Activated naive CD4-positive, alpha-beta T cell treated with anti-CD3 and anti-CD28 coated beads for 36 hours (primary cell): ENCODE measurements around the gene PREX1. TPM values are rescaled to one million over a fixed set of nuclear protein-coding genes. Genes with fewer than 3 reads are reported as not detected.
A peak's percentile ranks its signal among the peaks of the same experiment; 100 is the strongest.

ENCODE experiments used
- CTCF ChIA-PET: fragments of 350-600 bp; sonication (Branson Sonifier 250); formaldehyde crosslinking; loops from one replicate; lab custom pipeline; 2021; ENCODE audit warnings: antibody characterized with exemption; lab: Charles Lee
- DNase-seq: peaks from one replicate; pipeline ENCODE4 v3.0.0-alpha.2; 2020
- H3K27ac Mint-ChIP-seq: one replicate; pipeline ENCODE4 v1.8.0; 2021; ENCODE audit warnings: mild to moderate bottlenecking, mixed read lengths
- H3K27me3 Mint-ChIP-seq: one replicate; pipeline ENCODE4 v1.8.0; 2021; ENCODE audit warnings: low read depth, mixed read lengths
- H3K36me3 Mint-ChIP-seq: one replicate; pipeline ENCODE4 v1.8.0; 2021; ENCODE audit warnings: low read depth, mixed read lengths
- H3K4me1 Mint-ChIP-seq: one replicate; pipeline ENCODE4 v1.8.0; 2021; ENCODE audit warnings: low read depth, mixed read lengths
- H3K4me3 Mint-ChIP-seq: one replicate; pipeline ENCODE4 v1.8.0; 2021; ENCODE audit warnings: mild to moderate bottlenecking, moderate library complexity, mixed read lengths
- H3K9me3 Mint-ChIP-seq: one replicate; pipeline ENCODE4 v1.8.0; 2021; ENCODE audit warnings: mixed read lengths
- intact Hi-C: fragments of 100-400 bp; cut with micrococcal nuclease; formaldehyde crosslinking; loops from one replicate; pipeline ENCODE4 v1.15.1; 2023
- total RNA-seq, 2 experiments: library from RNA; stranded (reverse); gene quantifications; one replicate each; pipeline ENCODE4 v1.2.3, GENCODE V29; 2021

Gene PREX1
- total RNA-seq, 2 experiments from 2014 or later = 43.7 to 44.2 TPM

DNA sequence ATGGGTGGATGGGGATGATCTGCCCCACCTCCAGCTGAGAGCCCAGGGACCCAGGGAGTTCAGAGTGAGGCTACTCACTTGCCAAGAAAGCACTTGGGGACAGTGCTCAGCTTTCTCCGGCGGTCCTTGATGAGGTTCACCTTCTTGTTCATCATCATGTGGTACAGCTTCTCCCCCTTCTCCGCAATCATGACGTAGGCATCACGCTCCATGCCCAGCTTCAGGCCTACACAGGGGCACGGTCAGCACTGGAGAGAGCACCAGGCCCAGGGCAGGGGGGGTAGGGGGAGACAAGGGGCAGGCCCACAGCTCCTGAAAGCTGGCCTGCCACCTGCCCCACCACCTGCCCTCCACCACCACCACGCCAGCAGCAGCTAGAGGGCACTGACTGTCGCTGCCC is 139.2 kb downstream of the PREX1 start:
- H3K36me3 Mint-ChIP-seq = peaks cover 7% of the 10 kb centered on the region
- intact Hi-C loops = no loop called here
- no peaks in the 10 kb centered on the region for H3K27me3 Mint-ChIP-seq
- no peak overlapping the region for H3K4me3 Mint-ChIP-seq
- H3K4me1 Mint-ChIP-seq = no peaks in the 10 kb centered on the region
- no peaks in the 10 kb centered on the region for H3K9me3 Mint-ChIP-seq
- CTCF ChIA-PET = interaction anchor here (0.6 kb wide), 1 partner anchor 79 kb away, joined by 6 read pairs; no protein-coding TSS in a partner anchor
- no peak for DNase-seq
- no peak overlapping the region for H3K27ac Mint-ChIP-seq

DNA sequence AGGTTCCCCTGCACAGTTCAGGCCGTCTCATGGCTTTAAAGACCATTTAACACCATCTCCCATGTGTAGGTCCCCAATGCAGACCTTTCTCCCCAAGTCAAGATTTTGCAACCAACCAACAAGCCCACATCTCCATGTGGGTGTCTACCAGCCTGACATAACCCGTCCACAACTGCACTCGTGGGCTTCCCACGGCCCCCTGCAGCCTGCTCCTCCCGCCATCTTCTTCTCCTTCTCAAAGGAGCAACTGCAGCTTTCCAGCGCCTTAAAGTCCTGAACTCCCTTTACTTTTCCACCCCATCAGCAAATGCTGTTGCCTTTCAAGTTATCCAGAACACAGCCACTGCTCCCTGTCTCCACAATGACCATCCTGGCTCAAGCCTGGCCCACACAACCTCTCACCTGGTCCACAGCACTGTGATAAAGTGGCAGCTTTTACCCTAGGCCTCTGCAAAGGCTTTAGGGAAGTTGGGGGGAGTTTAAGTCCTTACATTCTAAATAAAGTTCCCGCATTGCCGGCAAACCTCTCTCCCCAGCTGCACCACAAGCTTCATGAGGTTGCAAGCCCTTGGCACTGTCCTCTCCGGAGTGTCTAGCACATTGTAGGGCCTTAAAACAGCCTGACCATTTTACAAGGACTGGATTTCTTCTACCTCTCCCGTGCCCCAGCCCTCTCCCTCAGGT is 140.5 kb downstream of the PREX1 start:
- intact Hi-C loops = no loop called here
- Mint-ChIP-seq H3K27me3 (no peaks in the 10 kb centered on the region), H3K36me3 (peaks cover 7% of the 10 kb centered on the region), H3K4me1 (no peaks in the 10 kb centered on the region), H3K4me3 (no peak overlapping the region), H3K9me3 (no peaks in the 10 kb centered on the region), H3K27ac (peak overlapping the region; percentile 10)
- CTCF ChIA-PET = no interaction called here
- DNase-seq = no peak

DNA sequence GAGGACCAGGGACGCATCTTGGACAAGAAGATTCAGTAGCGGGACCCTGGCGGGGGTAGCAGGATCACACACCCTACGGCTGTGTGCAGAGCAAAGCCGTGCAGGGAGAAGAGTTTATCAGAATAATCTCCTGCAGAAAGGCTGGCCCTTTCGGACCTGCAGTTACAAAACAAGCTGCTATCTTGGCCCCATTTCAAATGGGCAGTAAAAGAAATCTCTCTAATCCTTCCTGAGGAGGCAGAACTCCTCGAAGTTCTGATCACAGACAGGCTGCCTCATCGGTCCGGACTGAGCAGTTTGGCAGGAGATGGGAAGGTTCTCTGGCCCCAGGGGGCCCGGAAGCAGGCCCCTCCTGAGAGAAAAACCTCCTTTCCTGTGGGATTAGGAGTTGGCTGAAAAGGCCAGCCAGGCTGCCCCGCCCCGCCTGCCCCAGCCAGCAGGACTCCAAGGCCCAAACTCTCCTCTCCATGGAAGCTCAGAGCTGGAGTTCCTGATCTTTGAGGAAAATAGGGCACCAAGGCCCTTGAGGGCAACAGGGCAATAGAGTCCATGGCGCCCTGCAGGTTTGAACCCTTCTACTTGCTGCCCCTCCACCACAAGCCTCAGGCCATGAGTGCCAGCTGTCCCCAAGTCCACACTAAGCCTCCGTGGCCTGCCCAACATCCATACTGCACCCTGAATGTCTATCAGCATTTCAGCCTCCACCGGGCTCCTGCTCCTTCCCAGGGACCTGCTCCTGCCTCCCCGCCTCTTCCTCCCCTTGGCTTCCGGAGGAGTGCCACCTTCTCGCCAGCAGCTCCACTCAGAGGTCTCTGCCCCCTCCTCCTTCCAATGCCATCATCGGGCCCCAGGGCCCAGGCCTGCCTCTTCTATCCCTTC is 141.3 kb downstream of the PREX1 start:
- Mint-ChIP-seq H3K9me3 (no peaks in the 10 kb centered on the region), H3K4me1 (no peaks in the 10 kb centered on the region), H3K36me3 (peaks cover 7% of the 10 kb centered on the region), H3K27me3 (no peaks in the 10 kb centered on the region), H3K4me3 (no peak overlapping the region), H3K27ac (peak overlapping the region; percentile 10)
- CTCF ChIA-PET = interaction anchor here (4.0 kb wide), 1 partner anchor 29 kb away, joined by 11 read pairs; no protein-coding TSS in a partner anchor
- intact Hi-C loops = no loop called here
- DNase-seq = no peak

DNA sequence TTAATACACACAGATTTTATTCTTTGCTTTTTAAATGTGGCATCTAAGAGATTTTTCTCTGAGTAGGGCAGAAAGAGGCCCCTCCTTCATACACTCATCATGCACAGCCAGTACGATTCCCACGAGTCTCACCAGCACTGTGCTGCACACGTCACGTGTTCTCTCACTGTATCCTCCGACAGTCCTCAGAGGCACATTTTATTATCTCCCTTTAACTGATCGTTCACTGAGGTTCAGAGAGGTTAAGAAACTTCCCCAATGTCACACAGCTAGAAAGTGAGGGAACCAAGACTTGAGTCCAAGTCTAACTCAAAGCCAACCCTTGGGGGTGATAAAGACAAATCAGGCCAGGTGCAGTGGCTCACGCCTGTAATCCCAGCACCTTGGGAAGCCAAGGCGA is 142.5 kb downstream of the PREX1 start:
- H3K27me3 Mint-ChIP-seq = no peaks in the 10 kb centered on the region
- intact Hi-C loops = no loop called here
- H3K9me3 Mint-ChIP-seq = no peaks in the 10 kb centered on the region
- CTCF ChIA-PET = interaction anchor here (4.0 kb wide), 1 partner anchor 28 kb away, joined by 11 read pairs; no protein-coding TSS in a partner anchor
- peaks cover 7% of the 10 kb centered on the region for H3K36me3 Mint-ChIP-seq
- H3K4me1 Mint-ChIP-seq = no peaks in the 10 kb centered on the region
- H3K27ac Mint-ChIP-seq = no peak overlapping the region
- no peak overlapping the region for H3K4me3 Mint-ChIP-seq
- no peak for DNase-seq

DNA sequence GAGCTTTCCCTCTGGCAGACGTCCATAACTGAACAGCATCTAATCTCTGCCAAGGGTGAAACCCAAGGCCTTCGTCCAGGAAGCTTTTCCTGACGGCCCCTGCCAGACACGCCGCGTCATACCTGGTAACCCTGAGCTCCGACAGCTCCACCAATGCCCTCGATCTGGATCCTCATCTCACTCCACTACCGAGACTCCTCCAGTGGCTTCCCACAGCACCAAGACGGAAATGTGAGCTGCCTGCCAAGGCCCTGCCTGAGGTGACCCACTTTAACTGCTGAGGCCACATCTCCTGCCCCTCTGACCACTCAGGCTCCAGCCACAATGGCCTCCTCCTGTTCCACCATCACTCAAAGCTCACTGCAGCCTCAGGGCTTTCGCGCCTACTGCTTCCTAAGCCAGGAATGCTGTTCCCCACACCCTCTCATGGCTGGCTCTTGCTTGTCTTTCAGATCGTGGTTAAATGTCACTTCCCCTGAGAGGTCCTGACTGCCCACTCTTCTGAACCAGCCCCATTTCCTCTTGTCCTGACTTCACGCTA is 143.2 kb downstream of the PREX1 start:
- no peak for DNase-seq
- intact Hi-C loops = no loop called here
- peaks cover 7% of the 10 kb centered on the region for H3K36me3 Mint-ChIP-seq
- H3K4me1 Mint-ChIP-seq = no peaks in the 10 kb centered on the region
- no peak overlapping the region for H3K27ac Mint-ChIP-seq
- H3K4me3 Mint-ChIP-seq = no peak overlapping the region
- no peaks in the 10 kb centered on the region for H3K27me3 Mint-ChIP-seq
- CTCF ChIA-PET = interaction anchor here (1.1 to 4.0 kb wide), 2 partner anchors 16 to 27 kb away, joined by 3 to 11 read pairs; no protein-coding TSS in a partner anchor
- no peaks in the 10 kb centered on the region for H3K9me3 Mint-ChIP-seq

DNA sequence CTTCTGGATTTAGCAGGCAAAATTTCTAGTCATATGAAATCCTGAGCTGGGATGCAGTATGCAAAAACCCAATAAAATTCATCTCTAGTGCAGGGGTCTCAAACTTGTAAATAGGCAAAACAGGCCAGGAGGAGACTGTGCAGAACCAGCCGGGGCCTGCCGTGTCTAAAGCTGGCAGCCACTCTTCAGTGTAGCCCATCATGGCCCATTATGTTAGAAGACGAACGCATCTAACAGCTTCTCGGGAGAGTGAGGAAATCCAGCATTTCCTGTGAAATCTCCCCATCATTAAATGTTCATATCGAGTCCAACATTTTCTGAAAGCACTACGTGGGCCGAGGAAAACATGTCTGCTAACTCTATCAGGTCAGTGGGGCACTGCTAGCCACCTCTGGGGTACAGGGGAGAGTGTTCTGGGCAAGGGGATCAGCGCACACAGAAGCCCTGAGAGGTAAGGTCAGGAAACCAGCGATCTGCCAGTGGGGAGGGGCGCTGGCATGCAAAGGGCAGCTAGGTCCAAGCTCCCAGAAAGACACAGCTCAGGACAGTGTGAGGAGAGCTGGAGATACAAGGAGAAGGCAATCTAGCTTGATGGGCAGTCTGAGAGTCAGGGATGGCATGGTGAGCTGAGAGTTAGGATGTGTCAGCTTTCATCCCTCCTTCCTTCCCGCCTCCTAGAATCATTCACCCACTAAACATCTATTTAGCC is 144.2 kb downstream of the PREX1 start:
- Mint-ChIP-seq H3K4me1 (no peaks in the 10 kb centered on the region), H3K9me3 (no peaks in the 10 kb centered on the region), H3K36me3 (peaks cover 1% of the 10 kb centered on the region), H3K4me3 (no peak overlapping the region), H3K27me3 (no peaks in the 10 kb centered on the region), H3K27ac (no peak overlapping the region)
- intact Hi-C loops = no loop called here
- DNase-seq = no peak
- CTCF ChIA-PET = interaction anchor here (0.6 to 4.0 kb wide), 4 partner anchors 16 to 194 kb away, joined by 3 to 11 read pairs (median 4); no protein-coding TSS in a partner anchor

DNA sequence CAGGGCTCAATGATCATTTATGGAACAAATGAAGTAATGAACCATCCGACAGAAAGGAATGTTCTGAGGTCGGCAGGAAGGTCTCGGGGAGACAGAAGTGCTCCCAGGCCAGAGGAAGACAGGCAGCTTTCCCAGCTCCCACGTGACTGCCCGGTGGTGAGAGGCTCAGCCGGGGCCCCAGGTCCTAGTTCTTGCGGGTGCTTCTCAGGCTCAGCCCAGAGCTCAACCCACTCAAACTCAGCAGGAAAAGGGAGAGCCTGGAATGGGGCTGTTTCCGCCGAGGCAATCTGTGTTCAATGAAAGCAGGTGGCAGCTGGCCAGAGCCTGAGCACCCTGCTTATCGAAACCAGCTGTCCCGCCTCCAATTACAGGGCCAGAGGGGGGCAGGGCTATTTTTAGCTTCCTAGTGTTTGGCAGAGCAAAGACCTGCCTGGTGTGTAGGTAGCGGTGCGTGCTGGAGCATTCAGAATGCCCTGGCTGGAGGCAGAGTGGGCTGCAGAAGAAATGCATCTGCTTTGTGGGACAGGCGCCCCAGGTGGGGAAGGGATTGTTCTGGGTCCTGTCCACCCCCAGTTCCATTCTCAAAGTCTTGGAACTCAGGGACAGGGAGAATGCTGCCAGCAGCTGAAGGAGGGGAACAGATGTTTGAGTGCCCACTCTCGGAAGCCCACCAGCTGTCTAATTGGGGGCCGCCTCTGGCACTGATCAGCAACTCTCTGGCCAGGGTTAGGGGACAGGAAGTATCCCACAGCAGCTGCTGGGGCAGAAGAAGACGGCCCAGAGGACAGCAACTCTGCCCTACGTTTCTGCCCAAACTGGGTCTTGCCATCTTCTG is 145.1 kb downstream of the PREX1 start:
- Mint-ChIP-seq H3K27ac (no peak overlapping the region), H3K9me3 (no peaks in the 10 kb centered on the region), H3K27me3 (no peaks in the 10 kb centered on the region), H3K4me1 (no peaks in the 10 kb centered on the region), H3K4me3 (no peak overlapping the region), H3K36me3 (no peaks in the 10 kb centered on the region)
- CTCF ChIA-PET = interaction anchor here (0.6 to 4.0 kb wide), 2 partner anchors 25 to 1006 kb away, joined by 3 to 11 read pairs; no protein-coding TSS in a partner anchor
- DNase-seq = no peak
- intact Hi-C loops = no loop called here

DNA sequence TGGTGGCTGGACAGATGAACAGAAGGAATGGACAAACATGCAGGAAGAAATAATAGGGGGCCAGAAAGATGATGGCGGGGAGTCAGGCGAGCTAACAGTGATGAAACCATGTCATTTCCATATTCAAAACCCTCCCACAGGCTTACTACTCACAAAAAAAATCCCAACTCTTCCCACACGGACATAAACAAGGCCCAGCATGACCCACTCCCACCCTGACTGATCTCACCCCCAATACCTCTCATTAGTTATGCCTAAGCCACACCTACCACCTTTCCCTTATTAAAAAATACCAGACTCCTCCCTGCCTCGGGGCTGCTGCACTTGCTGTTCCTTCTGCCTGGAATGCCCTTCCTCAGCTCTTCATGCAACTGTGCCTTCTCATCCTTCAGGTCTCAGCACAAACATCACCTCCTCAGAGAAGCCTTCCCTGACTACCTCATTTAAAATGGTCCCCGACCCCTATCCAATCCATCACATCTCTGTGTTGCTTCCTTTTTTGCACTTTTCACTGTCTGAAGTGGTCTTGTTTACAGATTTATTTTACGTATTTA is 145.8 kb downstream of the PREX1 start:
- H3K36me3 Mint-ChIP-seq = no peaks in the 10 kb centered on the region
- no peak for DNase-seq
- H3K27ac Mint-ChIP-seq = no peak overlapping the region
- intact Hi-C loops = no loop called here
- no peaks in the 10 kb centered on the region for H3K27me3 Mint-ChIP-seq
- H3K4me1 Mint-ChIP-seq = no peaks in the 10 kb centered on the region
- CTCF ChIA-PET = interaction anchor here (4.0 kb wide), 1 partner anchor 24 kb away, joined by 11 read pairs; no protein-coding TSS in a partner anchor
- no peaks in the 10 kb centered on the region for H3K9me3 Mint-ChIP-seq
- H3K4me3 Mint-ChIP-seq = no peak overlapping the region

DNA sequence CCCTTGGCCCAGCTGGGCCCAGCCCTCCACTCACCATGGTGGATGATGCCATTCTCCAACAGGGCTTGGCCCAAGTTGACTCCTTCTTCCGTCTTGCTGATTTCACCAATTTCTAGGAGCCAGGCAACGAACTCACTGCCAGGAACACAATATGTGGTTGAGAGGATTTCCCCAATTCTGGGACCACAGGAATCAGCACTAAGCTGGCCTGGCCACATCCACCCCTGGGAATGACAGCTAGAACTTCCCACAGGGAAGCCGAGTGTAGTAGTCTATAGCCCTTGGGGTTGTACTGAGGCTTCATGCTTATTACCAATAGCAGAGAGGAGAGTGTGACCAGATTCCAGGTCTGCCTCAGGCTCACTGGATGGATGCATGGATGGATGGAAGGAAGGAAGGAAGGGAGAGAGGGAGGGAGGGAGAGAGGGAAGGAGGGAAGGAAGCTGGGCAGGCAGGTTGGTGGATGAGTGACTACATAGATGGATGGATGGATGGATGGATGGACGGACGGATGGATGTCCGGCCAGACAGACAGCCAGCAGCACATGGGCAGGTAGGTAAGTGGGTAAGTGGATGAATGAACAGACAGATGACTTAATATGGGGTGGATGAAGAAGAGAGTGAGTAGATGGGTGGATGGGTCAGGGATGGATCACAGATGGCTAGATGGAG is 146.5 kb downstream of the PREX1 start:
- H3K36me3 Mint-ChIP-seq = no peaks in the 10 kb centered on the region
- H3K27me3 Mint-ChIP-seq = no peaks in the 10 kb centered on the region
- no peaks in the 10 kb centered on the region for H3K4me1 Mint-ChIP-seq
- H3K9me3 Mint-ChIP-seq = no peaks in the 10 kb centered on the region
- no peak overlapping the region for H3K27ac Mint-ChIP-seq
- DNase-seq = no peak
- no peak overlapping the region for H3K4me3 Mint-ChIP-seq
- CTCF ChIA-PET = no interaction called here
- intact Hi-C loops = no loop called here

DNA sequence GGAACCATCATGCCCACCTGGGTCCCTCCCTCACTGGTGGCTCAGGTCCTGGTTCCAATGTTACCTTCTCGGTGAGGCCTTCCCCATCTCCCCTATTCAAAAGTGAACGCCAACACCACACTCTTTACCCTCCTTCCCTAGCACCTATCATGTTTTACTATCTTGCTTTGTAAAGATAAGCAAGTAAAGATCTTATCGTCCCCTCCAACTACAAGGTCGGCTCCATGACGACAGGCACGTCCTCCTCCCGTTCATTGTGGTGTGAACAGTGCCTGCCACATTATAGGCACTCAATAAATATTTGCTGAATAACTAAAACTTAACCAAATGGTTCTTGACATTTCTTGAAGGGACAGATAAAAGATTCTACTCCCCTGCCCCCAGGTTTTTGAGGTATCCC is 147.1 kb downstream of the PREX1 start:
- H3K9me3 Mint-ChIP-seq = no peaks in the 10 kb centered on the region

DNA sequence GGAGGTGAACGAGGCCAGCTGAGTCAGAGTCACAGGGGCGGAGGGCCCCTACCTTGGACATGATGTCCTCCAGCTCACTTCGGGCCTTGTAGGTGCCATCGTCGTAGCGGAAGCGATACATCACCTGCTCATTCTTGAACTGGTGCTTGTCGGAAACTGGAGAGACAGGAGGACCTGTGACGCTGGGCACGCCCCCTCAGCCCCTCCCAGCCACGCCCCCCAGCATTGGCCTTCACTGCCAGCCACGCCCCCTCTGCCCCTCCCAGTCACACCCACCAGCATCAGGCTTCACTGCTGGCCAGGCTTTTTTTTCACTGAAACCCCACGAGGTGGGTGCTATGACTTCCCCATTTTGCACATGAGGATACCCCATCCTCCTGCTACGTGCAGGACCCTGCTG is 148.2 kb downstream of the PREX1 start:
- CTCF ChIA-PET = no interaction called here
- no peak overlapping the region for H3K4me3 Mint-ChIP-seq
- H3K4me1 Mint-ChIP-seq = no peaks in the 10 kb centered on the region
- no peaks in the 10 kb centered on the region for H3K9me3 Mint-ChIP-seq
- H3K36me3 Mint-ChIP-seq = peaks cover 3% of the 10 kb centered on the region
- intact Hi-C loops = no loop called here
- no peak for DNase-seq
- H3K27ac Mint-ChIP-seq = no peak overlapping the region
- no peaks in the 10 kb centered on the region for H3K27me3 Mint-ChIP-seq

More for the DNA sequence above, 147.1 kb downstream of the PREX1 start:
- Mint-ChIP-seq H3K4me3 (no peak overlapping the region), H3K27ac (no peak overlapping the region), H3K36me3 (no peaks in the 10 kb centered on the region), H3K27me3 (no peaks in the 10 kb centered on the region), H3K4me1 (no peaks in the 10 kb centered on the region)
- CTCF ChIA-PET = no interaction called here
- intact Hi-C loops = no loop called here
- DNase-seq = no peak
